ENCODE measurements around the gene ASB8. TPM values are rescaled to one million over a fixed set of nuclear protein-coding genes. Genes with fewer than 3 reads are reported as not detected.

The ASB8 gene
- total and polyA plus RNA-seq, 9 of the 15 experiments (the other 6 are each of a cell fraction or from before 2014, with no cell fraction given), result 13.3 to 29.0 (median 19.6) TPM

DNA sequence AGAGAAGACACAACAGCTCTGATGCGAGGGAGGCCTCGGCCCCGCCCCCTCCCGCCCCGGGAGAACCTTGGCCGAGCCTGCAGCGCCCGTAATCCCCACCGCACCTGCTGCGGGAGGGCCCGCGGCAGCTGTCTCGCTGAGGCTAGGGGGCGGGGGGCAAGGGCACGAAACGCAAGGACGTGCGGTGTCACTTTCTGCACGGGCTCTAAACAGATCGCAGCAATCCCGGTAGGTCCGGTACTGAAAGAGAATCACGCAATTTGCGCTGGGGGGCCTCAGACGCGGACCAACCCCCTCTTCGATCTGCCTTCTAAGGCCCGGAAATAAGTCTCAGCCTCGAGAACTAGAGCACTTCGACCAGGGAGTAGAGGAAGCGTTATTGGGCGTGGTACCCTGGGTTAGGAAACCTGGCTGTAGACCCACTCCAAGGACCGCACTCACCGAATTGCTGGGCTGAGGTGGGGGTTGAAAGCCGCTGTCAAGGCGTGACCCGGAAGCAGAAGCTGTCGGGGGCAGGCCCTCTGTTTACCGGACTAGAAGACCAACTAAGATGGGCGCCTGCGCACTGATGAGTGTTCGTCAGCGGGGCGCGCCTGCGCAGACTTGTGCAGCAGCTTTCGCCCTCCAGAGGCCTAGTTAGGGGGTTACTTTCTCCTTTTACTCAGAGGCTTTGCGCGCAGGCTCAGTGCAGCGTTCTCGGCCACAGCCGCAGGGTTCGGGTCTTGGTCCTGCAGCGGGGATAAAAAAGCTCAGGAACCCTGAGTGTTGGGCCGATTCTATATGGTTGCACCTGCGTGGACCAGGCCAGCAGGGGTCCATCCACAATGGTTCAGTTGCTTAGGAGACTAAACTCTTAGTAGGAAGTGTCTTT, at the start of gene ASB8 (continued):
- TF ChIP-seq, protein P1, sequence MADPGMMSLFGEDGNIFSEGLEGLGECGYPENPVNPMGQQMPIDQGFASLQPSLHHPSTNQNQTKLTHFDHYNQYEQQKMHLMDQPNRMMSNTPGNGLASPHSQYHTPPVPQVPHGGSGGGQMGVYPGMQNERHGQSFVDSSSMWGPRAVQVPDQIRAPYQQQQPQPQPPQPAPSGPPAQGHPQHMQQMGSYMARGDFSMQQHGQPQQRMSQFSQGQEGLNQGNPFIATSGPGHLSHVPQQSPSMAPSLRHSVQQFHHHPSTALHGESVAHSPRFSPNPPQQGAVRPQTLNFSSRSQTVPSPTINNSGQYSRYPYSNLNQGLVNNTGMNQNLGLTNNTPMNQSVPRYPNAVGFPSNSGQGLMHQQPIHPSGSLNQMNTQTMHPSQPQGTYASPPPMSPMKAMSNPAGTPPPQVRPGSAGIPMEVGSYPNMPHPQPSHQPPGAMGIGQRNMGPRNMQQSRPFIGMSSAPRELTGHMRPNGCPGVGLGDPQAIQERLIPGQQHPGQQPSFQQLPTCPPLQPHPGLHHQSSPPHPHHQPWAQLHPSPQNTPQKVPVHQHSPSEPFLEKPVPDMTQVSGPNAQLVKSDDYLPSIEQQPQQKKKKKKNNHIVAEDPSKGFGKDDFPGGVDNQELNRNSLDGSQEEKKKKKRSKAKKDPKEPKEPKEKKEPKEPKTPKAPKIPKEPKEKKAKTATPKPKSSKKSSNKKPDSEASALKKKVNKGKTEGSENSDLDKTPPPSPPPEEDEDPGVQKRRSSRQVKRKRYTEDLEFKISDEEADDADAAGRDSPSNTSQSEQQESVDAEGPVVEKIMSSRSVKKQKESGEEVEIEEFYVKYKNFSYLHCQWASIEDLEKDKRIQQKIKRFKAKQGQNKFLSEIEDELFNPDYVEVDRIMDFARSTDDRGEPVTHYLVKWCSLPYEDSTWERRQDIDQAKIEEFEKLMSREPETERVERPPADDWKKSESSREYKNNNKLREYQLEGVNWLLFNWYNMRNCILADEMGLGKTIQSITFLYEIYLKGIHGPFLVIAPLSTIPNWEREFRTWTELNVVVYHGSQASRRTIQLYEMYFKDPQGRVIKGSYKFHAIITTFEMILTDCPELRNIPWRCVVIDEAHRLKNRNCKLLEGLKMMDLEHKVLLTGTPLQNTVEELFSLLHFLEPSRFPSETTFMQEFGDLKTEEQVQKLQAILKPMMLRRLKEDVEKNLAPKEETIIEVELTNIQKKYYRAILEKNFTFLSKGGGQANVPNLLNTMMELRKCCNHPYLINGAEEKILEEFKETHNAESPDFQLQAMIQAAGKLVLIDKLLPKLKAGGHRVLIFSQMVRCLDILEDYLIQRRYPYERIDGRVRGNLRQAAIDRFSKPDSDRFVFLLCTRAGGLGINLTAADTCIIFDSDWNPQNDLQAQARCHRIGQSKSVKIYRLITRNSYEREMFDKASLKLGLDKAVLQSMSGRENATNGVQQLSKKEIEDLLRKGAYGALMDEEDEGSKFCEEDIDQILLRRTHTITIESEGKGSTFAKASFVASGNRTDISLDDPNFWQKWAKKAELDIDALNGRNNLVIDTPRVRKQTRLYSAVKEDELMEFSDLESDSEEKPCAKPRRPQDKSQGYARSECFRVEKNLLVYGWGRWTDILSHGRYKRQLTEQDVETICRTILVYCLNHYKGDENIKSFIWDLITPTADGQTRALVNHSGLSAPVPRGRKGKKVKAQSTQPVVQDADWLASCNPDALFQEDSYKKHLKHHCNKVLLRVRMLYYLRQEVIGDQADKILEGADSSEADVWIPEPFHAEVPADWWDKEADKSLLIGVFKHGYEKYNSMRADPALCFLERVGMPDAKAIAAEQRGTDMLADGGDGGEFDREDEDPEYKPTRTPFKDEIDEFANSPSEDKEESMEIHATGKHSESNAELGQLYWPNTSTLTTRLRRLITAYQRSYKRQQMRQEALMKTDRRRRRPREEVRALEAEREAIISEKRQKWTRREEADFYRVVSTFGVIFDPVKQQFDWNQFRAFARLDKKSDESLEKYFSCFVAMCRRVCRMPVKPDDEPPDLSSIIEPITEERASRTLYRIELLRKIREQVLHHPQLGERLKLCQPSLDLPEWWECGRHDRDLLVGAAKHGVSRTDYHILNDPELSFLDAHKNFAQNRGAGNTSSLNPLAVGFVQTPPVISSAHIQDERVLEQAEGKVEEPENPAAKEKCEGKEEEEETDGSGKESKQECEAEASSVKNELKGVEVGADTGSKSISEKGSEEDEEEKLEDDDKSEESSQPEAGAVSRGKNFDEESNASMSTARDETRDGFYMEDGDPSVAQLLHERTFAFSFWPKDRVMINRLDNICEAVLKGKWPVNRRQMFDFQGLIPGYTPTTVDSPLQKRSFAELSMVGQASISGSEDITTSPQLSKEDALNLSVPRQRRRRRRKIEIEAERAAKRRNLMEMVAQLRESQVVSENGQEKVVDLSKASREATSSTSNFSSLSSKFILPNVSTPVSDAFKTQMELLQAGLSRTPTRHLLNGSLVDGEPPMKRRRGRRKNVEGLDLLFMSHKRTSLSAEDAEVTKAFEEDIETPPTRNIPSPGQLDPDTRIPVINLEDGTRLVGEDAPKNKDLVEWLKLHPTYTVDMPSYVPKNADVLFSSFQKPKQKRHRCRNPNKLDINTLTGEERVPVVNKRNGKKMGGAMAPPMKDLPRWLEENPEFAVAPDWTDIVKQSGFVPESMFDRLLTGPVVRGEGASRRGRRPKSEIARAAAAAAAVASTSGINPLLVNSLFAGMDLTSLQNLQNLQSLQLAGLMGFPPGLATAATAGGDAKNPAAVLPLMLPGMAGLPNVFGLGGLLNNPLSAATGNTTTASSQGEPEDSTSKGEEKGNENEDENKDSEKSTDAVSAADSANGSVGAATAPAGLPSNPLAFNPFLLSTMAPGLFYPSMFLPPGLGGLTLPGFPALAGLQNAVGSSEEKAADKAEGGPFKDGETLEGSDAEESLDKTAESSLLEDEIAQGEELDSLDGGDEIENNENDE (IDR thresholded peaks at IDR 0.05; ENCODE audit: low read depth, low read length), result no peak
- TF ChIP-seq, protein P2, sequence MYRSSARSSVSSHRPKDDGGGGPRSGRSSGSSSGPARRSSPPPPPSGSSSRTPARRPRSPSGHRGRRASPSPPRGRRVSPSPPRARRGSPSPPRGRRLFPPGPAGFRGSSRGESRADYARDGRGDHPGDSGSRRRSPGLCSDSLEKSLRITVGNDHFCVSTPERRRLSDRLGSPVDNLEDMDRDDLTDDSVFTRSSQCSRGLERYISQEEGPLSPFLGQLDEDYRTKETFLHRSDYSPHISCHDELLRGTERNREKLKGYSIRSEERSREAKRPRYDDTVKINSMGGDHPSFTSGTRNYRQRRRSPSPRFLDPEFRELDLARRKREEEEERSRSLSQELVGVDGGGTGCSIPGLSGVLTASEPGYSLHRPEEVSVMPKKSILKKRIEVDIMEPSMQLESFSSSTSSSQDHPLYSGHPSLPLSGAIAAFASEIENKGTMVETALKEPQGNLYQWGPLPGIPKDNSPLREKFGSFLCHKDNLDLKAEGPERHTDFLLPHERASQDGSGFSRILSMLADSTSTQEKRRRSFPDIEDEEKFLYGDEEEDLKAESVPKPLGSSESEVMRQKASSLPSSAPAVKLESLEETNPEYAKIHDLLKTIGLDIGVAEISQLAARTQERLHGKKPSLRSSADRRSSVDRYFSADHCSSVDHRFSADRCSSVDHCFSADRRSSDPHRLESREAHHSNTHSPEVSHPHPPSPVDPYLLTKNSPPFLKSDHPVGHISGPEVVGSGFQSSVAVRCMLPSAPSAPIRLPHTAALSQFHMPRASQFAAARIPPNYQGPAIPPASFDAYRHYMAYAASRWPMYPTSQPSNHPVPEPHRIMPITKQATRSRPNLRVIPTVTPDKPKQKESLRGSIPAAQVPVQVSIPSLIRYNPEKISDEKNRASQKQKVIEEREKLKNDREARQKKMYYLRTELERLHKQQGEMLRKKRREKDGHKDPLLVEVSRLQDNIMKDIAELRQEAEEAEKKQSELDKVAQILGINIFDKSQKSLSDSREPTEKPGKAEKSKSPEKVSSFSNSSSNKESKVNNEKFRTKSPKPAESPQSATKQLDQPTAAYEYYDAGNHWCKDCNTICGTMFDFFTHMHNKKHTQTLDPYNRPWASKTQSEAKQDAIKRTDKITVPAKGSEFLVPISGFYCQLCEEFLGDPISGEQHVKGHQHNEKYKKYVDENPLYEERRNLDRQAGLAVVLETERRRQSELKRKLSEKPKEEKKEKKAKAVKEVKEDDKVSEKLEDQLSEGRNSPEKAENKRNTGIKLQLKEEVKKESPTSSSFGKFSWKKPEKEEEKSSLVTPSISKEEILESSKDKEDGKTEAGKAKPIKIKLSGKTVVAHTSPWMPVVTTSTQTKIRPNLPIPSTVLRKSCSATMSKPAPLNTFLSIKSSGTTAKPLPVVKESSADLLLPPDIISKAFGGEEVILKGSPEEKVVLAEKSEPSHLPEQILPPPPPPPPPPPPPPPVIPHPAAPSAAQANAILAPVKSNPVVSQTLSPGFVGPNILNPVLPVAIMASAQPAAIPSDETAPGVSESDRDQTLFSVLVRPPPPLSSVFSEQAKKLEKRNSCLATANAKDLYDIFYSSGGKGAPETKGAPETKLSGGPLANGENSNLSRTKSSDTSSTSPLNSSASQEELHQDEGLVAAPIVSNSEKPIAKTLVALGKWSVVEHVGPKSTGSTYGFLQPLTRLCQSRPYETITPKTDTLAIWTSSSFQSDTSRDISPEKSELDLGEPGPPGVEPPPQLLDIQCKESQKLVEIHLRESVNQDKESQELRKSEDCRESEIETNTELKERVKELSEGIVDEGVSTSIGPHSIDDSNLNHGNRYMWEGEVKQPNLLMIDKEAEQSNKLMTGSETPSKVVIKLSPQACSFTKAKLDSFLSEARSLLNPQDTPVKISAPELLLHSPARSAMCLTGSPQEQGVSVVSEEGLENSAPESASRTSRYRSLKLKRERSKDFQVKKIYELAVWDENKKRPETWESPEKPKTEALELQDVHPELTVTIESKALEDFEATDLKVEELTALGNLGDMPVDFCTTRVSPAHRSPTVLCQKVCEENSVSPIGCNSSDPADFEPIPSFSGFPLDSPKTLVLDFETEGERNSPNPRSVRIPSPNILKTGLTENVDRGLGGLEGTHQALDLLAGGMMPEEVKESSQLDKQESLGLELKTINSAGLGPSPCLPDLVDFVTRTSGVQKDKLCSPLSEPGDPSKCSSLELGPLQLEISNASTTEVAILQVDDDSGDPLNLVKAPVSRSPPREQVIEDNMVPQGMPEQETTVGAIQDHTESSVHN (IDR thresholded peaks at IDR 0.05; ENCODE audit: borderline replicate concordance in 1 of 2, low read depth in 1 of 2), result no peak
- TF ChIP-seq ZNF408 (CRISPR knock-in tag; IDR thresholded peaks at IDR 0.05; ENCODE audit: low read depth), result no peak
- no peak for TF ChIP-seq ZNF644 (tag; IDR thresholded peaks at IDR 0.05; ENCODE audit: low read depth)
- TF ChIP-seq ZFX (CRISPR knock-in tag; IDR thresholded peaks at IDR 0.05), result peak; percentile 87
- no peak for TF ChIP-seq RBM15 (IDR thresholded peaks at IDR 0.05; ENCODE audit: insufficient read depth, low read length)
